Renal cortical epithelial cell (primary cell): Measurements from ENCODE around the gene CRIP2. TPM values are rescaled to one million over a fixed set of nuclear protein-coding genes. Genes with fewer than 3 reads are reported as not detected.

Source experiments
- DNase-seq: peaks from one replicate; pipeline ENCODE4 v3.0.0-alpha.2; 2011; ENCODE audit warnings: low read depth
- total RNA-seq: library from RNA; depleted of rRNA; stranded (reverse); fragments of >200 nt; gene quantifications from 2 replicates; pipeline ENCODE4 v1.2.3, GENCODE V29; 2014

Gene CRIP2
- total RNA-seq, 1 donor from 2014 or later, result 206 TPM

- DNase-seq, result peak; percentile 63
Measured at GRCh38 chr14:105476097-105476830, 1.6 kb downstream of the CRIP2 start.

GRCh38 chr14:105476831-105477659, 2.4 kb downstream of the CRIP2 start:
- no peak for DNase-seq

- no peak for DNase-seq
Measured at GRCh38 chr14:105477660-105478397, 3.2 kb downstream of the CRIP2 start.

DNA sequence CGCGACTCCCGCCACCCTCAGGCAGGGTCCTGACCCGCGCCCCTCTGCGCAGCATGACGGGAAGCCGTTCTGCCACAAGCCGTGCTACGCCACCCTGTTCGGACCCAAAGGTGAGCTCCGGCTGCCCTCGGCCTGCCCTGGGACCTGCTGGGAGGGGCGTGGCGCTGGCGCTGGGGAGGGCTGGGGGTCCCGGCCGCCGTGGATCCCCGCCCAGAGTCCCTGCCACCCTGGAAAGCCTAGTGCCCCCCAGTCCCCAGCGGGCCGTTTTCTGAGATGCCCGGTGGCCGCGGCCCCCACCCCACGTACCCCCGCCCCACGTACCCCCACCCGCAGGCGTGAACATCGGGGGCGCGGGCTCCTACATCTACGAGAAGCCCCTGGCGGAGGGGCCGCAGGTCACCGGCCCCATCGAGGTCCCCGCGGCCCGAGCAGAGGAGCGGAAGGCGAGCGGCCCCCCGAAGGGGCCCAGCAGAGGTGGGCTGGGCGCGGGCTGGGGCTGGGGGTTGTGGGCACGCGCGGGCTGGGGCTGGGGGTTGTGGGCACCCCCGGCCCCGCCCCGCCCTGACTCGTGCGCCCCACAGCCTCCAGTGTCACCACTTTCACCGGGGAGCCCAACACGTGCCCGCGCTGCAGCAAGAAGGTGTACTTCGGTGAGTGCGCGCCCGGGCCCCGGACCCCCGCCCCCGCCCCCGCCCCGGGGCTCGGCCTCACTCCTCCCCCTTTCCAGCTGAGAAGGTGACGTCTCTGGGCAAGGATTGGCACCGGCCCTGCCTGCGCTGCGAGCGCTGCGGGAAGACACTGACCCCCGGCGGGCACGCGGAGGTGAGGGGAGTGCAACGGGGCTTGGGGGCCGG, 4.0 kb downstream of the CRIP2 start:
- no peak for DNase-seq

GRCh38 chr14:105479431-105480158, 5.0 kb downstream of the CRIP2 start:
- no peak for DNase-seq

GRCh38 chr14:105480199-105480746, 5.7 kb downstream of the CRIP2 start:
- no peak for DNase-seq

DNA sequence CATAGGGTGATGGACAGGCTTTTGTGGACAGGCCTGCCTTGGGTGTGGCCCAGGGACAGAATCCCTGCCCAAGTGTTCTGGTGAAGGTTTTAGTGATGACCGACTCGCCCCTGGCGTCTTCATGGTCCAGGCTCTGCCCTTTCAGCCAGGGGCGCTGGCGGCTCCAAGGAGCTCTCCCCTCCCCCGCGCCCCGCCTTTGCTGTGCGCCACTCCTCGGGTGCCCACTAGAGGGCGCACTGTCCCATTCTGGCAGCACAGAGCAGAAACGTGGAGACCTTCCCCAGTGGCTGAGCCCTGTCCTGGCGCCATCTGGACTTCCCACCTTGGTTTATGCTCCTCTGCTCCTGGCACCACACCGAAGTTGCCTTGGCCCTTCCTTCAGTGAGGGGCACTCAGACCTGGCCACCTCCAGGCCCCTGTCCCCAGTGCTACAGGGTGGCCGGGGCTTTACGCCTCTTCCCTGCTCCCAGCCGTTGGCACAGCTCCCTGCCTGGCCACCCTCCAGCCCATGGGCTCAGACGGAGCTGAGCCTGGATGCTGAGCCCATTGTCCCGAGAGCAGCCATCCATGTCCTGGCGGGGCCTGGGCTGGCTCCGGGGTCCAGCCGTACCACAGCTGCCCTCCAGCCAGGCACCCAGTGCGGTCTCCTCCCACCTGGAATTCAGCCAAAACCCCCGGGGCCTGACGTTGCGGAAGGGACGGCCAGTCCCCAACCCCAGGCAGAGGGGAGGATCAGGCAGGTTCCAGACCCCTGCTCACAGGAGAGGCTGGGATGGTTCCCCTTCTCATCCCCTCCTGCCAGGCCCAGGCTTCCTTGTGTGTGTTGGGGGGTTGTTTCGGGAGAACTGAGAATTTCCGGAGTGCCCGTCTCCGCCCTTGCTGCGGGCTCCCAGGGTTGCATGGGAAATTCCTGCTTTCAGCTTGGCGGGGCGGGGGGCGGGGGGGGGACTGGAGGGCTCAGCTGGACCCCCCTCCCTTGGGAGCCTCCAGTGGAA, 6.5 kb downstream of the CRIP2 start:
- DNase-seq, result peak; percentile 79

DNA sequence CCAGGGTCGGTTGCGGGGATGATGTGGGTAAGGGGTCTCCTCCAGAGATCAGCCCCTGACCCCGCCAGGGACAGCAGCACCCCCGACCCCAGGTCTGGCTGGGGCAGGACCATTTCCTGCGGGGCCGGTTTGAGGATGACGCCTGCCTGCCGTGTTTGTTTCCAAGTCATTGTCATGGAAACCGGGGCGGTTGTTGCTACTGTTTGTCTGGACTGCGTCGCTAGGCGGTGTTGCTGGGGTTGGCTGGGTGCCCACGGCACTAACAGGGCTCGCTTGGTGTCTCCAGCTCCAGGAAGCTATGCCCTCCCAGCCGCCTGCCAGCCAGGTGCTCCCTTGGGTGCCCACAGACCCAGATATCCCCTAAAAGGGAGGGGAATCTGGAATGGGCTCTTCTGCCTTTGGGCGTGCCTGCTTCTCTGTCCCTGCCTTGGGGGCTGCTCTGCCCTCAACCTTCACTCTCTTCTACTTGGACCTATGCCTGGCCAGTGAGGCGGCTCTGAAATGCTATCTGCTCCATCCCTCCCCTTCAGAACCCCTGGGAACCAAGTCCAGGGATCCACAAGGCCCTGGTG, 7.4 kb downstream of the CRIP2 start:
- peak; percentile 96 for DNase-seq

- DNase-seq, result no peak
Measured at GRCh38 chr14:105482486-105483110, 8.0 kb downstream of the CRIP2 start.

DNA sequence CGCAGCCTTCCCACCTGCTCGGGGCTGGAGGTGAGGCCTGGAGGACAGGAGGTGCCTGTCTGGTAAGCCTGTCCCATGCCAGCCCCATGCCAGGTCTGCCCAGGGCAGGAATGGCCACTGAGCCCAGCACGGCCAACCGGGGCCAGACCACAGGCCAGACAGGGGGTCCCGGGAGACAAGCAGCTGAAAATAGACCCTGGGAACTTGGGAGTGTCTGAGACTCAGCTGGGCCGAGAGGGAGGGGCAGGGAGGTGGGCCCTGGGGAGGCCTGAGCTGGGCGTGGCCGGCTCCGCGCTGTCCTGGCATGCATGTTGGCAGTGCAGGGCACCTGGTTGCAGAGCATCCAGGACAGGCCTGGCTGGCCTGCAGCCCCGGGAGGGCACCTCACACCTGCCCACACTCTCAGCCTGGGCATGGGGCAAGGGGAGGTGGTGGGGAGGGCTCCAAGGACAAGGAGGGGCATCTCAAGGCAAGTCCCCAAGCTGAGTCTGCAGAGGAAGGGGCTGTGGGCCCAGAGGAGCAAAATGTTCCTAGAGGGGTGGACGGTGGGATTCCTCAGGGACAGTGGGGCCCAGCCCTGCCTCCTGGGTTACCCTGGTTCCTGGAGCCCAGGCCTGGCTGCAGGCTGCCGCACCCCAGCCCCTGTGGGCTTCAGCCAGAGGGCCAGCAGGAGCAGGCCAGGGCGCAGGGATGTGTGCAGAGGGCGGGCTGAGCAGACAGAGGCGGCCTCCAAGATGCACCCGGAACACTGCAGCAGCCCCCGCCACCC, 8.9 kb downstream of the CRIP2 start:
- no peak for DNase-seq

GRCh38 chr14:105484069-105484996, 9.7 kb downstream of the CRIP2 start:
- DNase-seq, result no peak

DNA sequence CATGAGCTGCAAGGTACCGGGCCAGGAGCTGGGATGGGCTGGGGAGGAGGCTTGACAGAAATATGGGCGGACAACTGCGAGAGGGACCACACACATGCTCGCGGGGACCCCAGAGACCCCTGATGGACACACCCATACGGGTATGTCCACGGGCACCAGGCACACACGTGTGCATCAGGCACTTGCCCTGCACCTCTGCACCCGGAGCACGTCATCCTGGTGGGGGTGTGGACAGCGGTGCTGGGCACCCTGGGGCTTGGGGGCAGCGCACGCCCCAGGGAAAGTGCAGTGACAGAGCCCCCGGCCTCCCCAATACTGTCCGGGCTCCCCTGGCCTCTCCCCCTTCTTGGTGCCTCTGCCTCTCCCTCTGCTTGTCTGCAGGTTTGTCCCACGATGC, 10.4 kb downstream of the CRIP2 start:
- no peak for DNase-seq

DNA sequence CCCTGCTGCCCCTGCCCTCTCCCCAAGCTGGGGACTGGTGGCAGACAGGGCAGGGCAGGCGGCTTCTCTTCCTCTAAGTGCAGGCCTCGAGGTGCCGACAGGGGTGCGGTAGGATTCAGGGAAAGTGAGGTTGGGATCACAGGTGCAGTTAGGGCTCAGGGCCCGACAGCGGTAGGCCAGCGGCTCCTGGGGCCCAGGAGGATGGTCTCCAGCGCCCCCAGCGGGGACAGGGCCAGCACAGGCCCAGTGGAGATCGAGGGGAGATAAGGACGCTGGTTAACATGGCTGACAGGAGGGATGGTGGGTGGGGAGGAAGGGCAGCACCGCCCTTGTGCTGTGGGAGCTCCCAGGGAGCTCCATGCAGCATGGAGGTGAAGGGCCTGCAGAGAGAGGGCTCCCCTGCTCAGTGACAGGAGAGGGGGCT, 11.1 kb downstream of the CRIP2 start:
- DNase-seq, result no peak

GRCh38 chr14:105486163-105486973, 11.7 kb downstream of the CRIP2 start, which contains the start of gene CRIP1:
Gene CRIP1, plus strand, starts transcription at chr14:105486886. Its CDS starts 374 bp downstream, at chr14:105487260.
- DNase-seq, result no peak

GRCh38 chr14:105486974-105487448, 12.4 kb downstream of the CRIP2 start:
- no peak for DNase-seq
